ENCODE measurements around the gene MARCO. TPM values are rescaled to one million over a fixed set of nuclear protein-coding genes. Genes with fewer than 3 reads are reported as not detected.

MARCO gene
- total and polyA plus RNA-seq, 2 experiments from 2014 or later, result not detected

- H3K4me1 Mint-ChIP-seq, result no peaks in the 10 kb centered on the region
Measured at GRCh38 chr2:118914721-118915453, 27.1 kb upstream of the MARCO start.

More at GRCh38 chr2:118914721-118915453, 27.1 kb upstream of the MARCO start:
- no peak overlapping the region for H3K27ac ChIP-seq (ENCODE audit: low read depth)
- H2AFZ ChIP-seq, result no peak overlapping the region
- no peak overlapping the region for H3K4me3 ChIP-seq
- no peaks in the 10 kb centered on the region for H3K4me1 ChIP-seq (ENCODE audit: insufficient read depth)
- H3K27me3 ChIP-seq (ENCODE audit: insufficient read depth), result no peaks in the 10 kb centered on the region
- Mint-ChIP-seq H3K27ac (no peak overlapping the region), H3K36me3 (ENCODE audit: low read depth) (no peaks in the 10 kb centered on the region), H3K9me3 (no peaks in the 10 kb centered on the region), H3K4me3 (no peak overlapping the region), H3K27me3 (ENCODE audit: insufficient read depth, low read depth, poor library complexity) (no peaks in the 10 kb centered on the region)
- H3K79me2 ChIP-seq (replicated peaks; ENCODE audit: insufficient read depth), result no peaks in the 10 kb centered on the region
- no peak overlapping the region for H3K4me2 ChIP-seq
- TF ChIP-seq ZNF331 (CRISPR knock-in tag; IDR thresholded peaks at IDR 0.05; ENCODE audit: low read depth) (no peak), ETS1 (IDR thresholded peaks at IDR 0.05) (no peak), EZH2phosphoT487 (IDR thresholded peaks at IDR 0.05; ENCODE audit: unreplicated experiment) (no peak), ZNF462 (CRISPR knock-in tag; IDR thresholded peaks at IDR 0.05) (no peak), POLR2AphosphoS5 (IDR thresholded peaks at IDR 0.05; ENCODE audit: low read depth) (no peak), ZNF114 (CRISPR knock-in tag; IDR thresholded peaks at IDR 0.05) (no peak), JUNB (IDR thresholded peaks at IDR 0.05; ENCODE audit: unreplicated experiment) (no peak), REST (IDR thresholded peaks at IDR 0.05; ENCODE audit: unreplicated experiment) (no peak), NANOG (IDR thresholded peaks at IDR 0.05; ENCODE audit: borderline replicate concordance) (no peak), STAT1 (IDR thresholded peaks at IDR 0.05; ENCODE audit: unreplicated experiment) (no peak), CTCF (conservative IDR thresholded peaks at IDR 0.05; ENCODE audit: low read depth in 2 of 2) (no peak), CREB1 (CRISPR knock-in tag; IDR thresholded peaks at IDR 0.05; ENCODE audit: low read depth) (no peak), EZH2 (IDR thresholded peaks at IDR 0.05; ENCODE audit: low read depth, unreplicated experiment) (no peak)
- no peaks in the 10 kb centered on the region for H4K20me1 ChIP-seq (replicated peaks; ENCODE audit: insufficient read depth)
- DNase-seq (ENCODE audit: low spot score), result no peak
- 0 out of 2 replicates have a peak, but pooled peaks cover 4% of the 10 kb centered on the region for H3K9me2 ChIP-seq (ENCODE audit: insufficient read depth)
- no peaks in the 10 kb centered on the region for H3K36me3 ChIP-seq (ENCODE audit: insufficient read depth)
- H3F3A ChIP-seq (replicated peaks; ENCODE audit: low read depth), result no peaks in the 10 kb centered on the region
- no peak for ATAC-seq
